NCI-H748 (cell line): ENCODE data around the gene CFAP43.
"Not testable (repeated sequence)": the region's sequence is repeated elsewhere in the genome, so short reads cannot be mapped to it uniquely, and the experiment has no call there.

Experiments used
- DNase-seq: peaks from one replicate; lab custom pipeline; 2025; ENCODE audit not compliant: unreplicated experiment; lab: John Stamatoyannopoulos, UW

CFAP43 gene

DNA sequence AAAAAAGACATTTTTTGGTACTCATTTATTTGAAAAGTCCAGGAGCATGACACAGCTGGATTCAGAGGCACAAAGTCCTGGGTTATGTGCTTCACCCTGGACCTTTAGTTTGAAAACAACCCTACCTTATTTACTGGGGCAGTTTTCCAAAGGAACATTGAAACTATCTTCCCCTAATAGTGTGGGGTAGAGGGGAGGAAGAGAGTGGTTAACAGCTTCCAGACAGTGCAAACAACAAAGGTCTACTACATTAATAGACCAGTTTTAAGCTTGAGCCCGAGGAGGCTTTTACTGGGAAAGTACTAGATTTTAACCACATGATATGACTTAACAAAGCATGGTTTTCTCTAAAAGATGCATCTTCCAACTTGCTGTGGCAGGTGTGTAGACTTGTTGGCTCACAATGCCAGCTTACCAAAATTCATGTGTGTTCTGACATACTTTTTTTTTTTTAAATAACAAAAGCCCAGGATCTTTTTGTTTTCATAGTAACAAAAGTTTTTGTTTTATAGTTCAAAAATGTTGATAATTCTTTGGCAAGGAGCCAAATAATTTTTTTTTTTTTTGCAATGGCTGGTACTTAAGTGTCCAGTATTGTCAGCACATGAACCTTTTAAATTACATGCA is 24.3 kb upstream of the CFAP43 start:
- DNase-seq, result peak; percentile 29

DNA sequence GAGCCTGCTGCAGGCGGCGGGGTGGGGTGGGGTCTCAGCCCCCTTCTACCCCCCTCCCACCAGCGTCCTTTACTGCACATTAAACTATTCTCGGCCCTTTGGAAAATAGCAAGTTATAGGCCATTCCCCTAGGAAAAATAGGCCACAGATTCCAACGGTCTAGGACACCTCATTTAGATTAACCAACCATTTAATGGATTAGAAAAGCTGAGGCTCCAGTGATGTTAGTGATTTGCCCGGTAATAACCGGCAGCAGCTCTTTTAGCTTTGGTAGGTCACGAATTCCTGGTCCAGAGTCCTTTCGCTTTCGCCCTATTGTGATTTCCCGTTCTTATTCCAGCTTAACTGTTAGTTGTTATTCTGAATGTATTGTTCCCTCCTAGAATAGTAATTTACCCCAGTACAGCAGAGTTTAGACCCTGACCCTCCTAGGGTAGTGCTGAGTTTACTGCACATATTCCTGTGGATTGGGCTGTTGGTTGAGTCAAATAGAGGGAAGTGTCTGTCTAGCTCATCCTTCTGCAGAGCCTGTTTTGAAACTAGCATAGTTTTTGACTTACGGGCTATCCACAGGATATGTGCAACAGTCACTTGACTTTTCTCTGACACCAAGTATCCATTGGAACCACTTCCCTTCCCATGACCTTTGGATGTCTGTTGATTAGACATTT is 23.3 kb upstream of the CFAP43 start:
- peak; percentile 22 for DNase-seq

DNA sequence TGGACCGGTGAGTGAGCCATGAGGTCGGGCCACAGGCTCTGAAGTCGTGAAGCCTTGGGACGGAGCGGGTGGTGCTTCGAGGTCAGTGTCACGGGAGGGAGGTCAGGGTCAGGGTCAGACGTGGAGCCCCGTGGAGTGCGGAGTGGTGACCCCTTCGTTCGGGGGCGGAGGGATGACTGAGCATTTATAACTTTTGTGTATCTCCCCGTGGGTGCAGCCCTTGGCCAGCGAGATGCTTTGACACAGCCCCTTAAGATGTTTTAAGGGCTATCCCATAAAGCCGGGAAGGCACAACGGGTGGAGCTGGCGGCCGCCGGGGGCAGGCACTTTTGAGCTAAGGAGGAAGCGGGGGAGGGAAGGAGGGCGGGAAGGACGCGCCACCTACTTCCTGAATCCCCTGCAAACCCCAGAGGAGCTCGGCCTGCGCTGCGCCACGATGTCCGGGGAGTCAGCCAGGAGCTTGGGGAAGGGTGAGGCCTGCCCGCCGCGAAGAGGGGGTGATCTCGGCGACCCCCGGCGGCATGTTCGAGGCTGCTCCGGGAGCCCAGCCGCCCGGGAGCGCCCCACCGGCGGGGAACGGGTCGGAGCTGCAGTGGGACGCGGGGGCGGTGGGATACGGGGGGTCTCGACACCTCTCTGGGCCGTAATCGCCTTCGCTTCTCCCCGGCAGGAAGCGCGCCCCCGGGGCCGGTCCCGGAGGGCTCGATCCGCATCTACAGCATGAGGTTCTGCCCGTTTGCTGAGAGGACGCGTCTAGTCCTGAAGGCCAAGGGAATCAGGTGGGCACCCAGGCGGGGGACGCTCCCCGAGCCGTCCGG is 22.5 kb upstream of the CFAP43 start, which contains the start of gene GSTO1:
TSS of gene GSTO1 (plus strand) at position 400 of the 818 bp plus-strand sequence. CDS start at position 437, 37 bp downstream.
- peak; percentile 40 for DNase-seq

DNA sequence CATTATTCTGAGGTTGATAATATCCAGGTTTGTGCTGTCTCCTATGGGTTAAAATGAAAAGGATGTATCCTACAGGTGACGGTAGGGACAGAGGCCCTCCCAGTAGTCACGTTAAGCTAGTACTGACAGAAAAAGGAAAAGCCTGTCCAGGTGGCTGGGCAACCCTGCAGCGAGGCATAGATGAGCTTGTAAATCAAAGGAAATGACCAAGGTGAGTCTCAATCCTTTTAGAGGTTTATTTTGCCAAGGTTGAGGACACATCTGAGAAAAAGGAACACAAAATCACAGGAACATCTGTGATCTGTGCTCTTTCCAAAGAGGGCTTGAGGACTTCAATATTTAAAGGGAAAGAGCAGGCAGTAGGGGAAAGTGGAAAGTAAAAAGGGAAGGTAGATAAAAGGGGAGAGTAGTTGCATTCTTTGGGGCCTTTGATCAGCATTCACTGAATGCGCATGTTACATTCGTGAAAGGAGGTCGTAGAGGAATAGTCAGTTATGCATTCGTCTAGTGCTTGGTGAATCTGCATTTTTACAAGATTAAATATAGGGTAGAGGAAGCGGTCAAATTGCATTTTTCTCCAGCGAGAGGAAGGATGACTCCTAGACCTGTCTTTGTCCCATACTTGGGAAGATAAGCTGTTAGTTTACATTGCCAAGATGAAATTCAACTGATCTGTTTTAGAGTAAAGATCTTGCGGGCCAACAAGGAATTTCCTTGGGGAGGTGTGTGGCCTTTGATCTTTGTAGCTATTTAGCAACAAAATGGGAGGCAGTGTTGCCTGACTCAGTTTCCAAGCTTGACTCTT is 21.6 kb upstream of the CFAP43 start:
- DNase-seq, result no peak

DNA sequence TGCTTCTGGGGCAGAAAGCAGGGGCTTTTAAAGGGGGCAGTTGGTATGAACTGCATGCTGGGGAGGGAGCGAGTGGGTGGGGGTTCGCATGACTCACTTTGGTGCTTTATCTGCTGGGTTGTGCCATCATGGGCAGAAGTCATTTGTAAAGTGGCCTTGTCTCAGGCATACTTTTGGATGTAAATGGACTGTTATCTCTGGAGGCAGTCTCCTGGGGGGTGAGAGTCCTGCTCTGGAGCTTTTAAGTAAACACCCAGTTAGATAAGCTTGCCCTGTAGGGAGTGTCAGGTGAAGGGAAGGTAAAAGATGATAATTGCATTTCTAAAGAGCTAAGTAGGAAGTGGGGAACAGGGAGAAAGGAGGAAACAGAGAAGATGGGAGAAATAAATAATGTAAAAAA is 20.9 kb upstream of the CFAP43 start:
- DNase-seq, result no peak

DNA sequence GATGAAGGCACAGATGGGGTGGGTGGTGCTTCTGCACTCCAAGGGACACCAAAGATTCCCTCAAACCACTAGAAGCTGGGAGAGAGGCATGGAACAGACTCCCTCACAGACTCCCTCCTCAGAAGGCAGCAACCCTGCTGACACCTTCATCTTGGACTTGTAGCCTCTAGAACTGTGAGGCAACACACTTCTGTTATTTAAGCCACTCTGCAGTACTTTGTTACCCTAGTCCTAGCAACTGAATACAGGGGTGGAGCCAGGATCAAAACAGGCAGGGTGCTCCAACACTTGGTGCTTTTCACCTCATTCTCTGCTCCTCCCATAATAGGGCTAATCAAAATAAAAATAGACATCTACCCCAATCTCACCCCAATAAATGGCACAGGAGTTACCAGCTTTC is 20.2 kb upstream of the CFAP43 start:
- no peak for DNase-seq

DNA sequence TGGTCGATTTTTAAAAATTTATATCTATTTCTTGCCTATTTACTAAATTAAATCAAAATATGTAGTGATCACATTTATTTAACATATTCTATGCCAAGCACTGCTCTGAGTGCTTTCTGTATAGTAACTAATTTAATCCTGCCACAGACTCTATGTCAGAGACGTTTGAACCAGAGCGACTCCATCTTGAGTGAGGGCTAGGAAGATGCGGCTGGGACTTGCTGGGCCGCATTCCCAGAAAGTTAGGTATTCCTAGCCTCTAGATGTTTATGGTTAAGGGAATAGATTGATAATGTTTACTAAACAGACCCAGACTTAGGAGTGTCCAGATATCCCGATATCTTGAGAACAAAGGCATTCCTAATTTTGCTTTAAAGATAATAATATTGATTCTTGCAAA is 19.3 kb upstream of the CFAP43 start:
- no peak for DNase-seq

DNA sequence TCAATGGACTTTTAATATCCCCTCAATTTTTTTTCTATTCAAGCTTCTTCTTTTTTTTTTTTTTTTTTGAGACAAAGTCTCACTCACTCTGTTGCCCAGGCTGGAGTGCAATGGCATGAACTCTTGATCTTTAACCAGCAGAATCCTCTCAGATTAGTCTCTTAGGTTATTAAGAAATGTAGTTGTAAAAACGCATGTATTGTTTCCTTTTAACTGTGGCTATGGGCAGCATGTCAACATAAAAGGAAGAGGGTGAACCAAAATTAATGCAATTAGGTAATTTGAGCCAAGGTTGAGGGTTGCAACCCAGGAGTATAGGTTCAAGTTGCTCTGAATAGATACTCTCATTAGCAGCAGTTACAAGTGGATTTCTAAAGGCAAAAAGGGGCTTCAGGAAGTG is 18.2 kb upstream of the CFAP43 start:
- DNase-seq, result no peak

DNA sequence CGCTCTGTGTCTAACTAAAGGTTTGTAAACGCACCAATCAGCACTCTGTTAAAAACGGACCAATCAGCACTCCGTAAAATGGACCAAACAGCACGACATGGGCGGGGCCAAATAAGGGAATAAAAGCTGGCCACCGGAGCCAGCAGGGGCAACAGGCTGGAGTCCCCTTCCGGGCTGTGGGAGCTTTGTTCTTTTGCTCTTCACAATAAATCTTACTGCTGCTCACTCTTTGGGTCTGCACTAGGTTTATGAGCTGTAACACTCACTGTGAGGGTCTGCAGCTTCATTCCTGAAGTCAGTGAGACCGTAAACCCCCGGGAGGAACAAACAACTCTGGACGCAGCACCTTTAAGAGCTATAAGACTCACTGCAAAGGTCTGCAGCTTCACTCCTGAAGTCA is 16.8 kb upstream of the CFAP43 start:
- not testable (repeated sequence) for DNase-seq

DNA sequence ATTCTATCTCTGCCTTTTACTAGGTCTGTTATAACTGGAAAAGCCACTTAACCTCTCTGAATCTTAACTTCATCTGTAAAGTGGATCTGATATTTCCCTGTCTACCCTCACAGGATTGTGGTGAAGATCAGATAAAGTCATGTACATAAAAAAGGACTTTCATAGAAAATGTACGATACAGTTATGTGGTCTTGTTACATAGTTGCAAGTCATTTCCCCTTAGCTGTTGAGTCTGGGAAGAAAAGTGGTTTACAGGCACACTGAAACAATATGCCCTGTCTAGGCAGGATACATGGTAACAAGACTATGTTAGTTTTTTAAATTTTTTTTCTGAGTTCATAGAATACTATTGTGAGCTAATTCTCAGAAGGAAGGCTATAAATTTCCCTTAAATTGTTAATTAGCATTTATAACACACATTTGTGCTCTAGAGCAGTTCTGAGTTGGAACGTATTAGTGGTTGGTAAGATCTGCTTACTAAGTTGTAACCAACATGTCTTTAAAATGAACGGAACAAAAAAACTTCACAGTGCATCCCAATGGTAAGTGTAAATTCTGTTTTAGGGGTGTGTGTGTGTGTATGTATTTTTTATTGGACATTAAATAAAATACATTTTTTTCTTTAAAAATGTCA is 15.5 kb upstream of the CFAP43 start:
- DNase-seq, result no peak

DNA sequence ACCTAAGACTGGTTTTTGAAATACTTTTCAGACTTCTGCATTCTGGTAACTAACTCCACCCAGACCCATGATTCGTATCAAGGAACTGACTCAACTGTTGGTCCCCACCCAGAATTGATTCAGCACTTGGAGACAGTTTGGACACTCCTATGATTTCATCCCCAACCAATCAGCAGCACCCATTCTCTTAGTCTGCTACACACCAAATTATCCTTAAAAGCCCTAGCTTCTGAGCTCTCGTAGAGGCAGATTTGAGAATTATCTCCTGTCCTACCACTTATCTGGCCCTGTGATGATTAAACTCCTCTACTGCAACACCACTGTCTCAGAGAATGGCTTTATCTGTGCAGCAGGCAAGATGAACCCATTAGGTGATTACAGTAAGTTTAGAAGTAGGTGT is 14.8 kb upstream of the CFAP43 start:
- DNase-seq, result no peak

DNA sequence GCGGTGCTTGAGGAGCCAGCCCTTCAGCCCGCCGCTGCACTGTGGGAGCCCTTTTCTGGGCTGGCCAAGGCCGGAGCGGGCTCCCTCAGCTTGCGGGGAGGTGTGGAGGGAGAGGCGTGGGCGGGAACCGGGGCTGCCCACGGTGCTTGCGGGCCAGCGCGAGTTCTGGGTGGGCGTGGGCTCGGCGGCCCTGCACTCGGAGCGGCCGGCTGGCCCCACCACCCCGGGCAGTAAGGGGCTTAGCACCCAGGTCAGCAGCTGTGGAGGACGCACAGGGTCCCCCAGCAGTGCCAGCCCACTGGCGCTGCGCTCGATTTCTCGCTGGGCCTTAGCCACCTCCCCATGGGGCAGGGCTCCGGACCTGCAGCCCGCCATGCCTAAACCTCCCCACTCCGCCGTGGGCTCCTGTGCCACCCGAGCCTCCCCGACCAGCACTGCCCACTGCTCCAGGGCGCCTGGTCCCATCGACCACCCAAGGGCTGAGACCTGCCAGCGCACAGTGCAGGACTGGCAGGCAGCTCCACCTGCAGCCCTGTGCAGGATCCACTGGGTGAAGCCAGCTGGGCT is 13.0 kb upstream of the CFAP43 start:
- DNase-seq, result no peak

DNA sequence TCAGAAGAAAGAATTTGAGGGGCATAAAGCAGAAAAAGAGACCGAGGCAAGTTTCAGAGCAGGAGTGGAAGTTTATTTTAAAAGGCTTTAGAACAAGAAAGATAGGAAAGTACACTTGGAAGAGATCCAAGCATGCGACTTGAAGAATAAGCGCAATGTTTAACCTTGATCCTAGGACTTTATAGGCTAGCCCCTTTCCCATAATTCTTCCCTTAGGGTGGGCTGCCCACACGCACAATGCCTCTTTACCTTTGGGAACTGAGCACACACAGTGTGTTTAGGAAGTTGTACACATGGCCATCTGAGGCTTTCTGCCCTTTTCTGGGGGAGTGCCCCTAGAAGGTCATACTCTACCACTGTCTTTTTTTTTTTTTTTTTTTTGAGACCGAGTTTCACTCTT is 11.3 kb upstream of the CFAP43 start:
- DNase-seq, result no peak

DNA sequence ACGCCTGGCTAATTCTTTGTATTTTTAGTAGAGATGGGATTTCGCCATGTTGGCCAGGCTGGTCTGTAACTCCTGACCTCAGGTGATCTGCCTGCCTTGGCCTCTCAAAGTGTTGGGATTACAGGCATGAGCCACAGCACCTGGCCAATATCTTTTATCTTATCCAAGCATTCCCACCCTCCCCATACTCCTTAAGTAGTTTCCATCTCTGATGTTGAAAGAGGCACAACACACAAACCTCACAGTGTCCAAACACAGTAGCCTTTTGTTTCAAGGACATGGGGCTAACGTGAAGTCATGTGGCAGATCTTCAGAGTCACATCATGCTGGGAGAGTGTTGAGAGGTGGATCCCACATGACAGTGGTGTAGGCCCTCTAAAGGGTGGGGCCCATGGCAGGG is 10.8 kb upstream of the CFAP43 start:
- DNase-seq, result not testable (repeated sequence)

DNA sequence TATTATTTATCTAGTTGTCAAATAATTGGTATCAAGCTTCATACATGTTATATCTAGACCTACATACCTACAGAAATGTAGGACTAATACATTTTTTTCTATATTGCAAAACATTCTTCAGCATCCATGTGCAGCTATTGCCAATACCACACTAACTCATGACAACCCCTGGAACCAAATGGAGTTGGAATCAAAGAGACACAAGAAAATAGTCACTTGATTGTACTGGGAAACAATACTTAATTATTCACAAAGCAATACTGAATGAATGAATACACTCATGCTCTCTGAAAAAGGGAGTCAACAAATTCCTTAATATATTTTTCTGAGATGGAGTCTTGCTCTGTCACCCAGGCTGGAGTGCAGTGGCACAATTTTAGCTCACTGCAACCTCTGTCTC is 10.4 kb upstream of the CFAP43 start:
- DNase-seq, result no peak

DNA sequence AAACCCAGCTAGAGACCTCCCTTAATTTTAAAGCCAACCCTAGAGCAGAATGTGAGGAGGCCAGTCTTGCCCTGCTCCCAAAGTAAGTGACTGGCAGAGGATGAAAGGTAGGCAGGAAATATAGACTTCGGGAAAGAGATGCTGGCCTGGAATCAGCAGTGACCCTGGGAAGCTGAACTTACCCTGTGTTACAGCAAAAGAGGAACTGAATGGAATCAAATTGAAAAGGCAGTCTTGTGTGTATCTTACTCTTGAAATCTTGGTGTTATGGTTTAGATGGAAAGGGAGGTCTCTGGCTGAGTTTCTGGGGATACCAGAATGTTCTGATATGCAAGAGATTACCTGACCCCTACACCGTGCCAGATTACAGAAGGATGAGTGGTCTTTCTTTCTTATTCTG is 7.9 kb upstream of the CFAP43 start:
- no peak for DNase-seq

DNA sequence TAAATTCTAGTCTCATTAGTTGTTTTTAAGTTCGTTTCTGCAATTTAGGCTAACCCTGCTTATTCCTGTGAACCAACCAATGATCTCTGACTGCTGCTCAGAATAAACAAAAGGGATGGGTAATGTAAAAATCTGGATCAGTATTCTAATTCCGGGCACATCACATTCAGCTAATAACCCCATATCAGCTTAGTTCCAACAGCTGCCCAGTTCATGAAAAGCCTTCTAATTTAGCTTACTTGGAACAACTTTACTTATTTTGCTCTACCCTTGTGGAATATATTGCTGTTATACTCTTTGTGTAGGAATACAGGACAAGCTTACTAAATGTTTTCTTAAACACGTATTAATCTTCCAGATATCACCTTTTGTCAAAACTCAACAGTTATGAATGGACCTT is 3.6 kb upstream of the CFAP43 start:
- DNase-seq, result no peak

DNA sequence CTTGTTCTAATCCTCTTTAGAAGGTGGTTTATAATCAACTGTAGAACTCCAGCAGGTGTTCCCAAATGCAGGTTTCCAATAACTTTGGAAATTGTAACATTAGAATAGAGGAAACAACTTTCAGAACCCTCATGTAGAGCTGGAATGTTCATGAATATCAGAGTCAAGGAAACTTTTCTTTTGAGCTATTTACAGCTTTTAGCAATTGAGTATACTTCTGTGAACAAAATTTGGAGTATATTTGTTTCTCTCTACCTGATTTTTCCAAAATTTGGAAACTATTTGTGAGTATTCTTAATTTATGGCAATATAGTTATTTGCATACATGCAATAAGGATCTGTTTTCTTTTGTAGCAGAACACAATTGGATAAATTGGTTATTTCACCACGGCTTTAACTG is 2.8 kb upstream of the CFAP43 start:
- DNase-seq, result no peak

DNA sequence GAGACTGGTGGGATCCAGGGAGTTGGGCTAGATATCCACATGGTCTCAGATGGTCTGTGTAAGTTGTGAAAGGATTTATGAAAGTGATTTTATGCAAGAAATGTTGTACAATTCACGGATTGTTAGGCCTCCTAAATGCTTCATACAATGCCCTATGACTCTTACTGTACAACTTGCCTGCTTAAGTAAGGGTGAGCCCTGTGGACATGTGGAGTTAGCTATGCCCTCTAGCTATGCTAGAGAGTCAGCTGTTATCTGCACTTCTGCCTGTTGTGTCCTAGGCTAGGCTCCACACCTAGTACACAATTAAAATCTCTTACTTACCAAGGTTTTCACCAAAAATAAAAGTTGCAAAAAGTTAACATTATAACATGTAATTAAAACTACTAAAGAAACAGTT is 1.7 kb upstream of the CFAP43 start:
- DNase-seq, result no peak

DNA sequence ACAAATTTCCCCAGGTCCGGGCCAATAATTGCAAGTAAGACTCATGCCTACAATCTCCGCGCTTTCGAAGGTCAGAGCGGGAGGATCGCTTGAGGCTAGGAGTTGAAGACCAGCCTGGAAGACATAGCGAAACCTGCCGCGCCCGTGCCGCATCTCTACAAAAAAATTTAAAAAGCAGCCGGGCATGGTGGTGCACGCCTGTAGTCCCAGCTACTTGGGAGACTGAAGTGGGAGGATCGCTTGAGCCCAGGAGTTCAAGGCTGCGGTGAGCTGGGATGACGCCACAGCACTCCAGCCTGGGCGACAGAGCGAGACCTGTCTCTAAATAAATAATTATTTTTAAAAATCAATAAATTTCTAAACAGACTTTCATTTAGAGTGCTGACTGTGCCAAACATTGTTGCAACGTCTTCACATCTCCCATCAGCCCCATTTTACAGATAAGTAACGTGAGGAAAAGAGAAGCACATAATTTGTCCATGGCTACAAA is 494 bp upstream of the CFAP43 start:
- no peak for DNase-seq
